Spinal cord (tissue), 10 donors: Measurements from ENCODE around the gene PLXNA2. TPM values are rescaled to one million over a fixed set of nuclear protein-coding genes. Genes with fewer than 3 reads are reported as not detected.

Source experiments
- DNase-seq, 6 donors: peaks; one replicate each; pipeline versions ENCODE4 v3.0.0 to v3.0.0-alpha.2; 2013 to 2015; ENCODE audit warnings: low spot score in 6 of 6, low read depth in 4 of 6
- H3K27ac ChIP-seq: one replicate; pipeline ENCODE4 v1.5.1; 2013; ENCODE audit warnings: low read depth, low read length, control low read depth
- H3K27me3 ChIP-seq: one replicate; pipeline ENCODE4 v1.6.1; 2013; ENCODE audit warnings: low read length; ENCODE audit not compliant: control insufficient read depth, insufficient read depth
- H3K36me3 ChIP-seq: one replicate; pipeline ENCODE4 v1.6.1; 2013; ENCODE audit warnings: low read length; ENCODE audit not compliant: control insufficient read depth, insufficient read depth
- H3K4me1 ChIP-seq: one replicate; pipeline ENCODE4 v1.6.1; 2013; ENCODE audit warnings: low read length; ENCODE audit not compliant: control insufficient read depth, insufficient read depth
- H3K4me3 ChIP-seq: one replicate; pipeline ENCODE4 v1.5.1; 2013; ENCODE audit warnings: low read depth, low read length, control low read depth
- H3K9me3 ChIP-seq: one replicate; pipeline ENCODE4 v1.6.1; 2013; ENCODE audit warnings: low read length; ENCODE audit not compliant: control insufficient read depth, insufficient read depth
- WGBS: methylation state at CpG from one replicate; pipeline ENCODE4 v1.1.5; 2013; ENCODE audit warnings: missing lambda C conversion rate; ENCODE audit not compliant: insufficient coverage; 5-methylcytosine and 5-hydroxymethylcytosine counted together
- polyA plus RNA-seq, 2 donors: library from polyadenylated mRNA; unstranded; fragments of 120-200 nt; gene quantifications; one replicate each; pipeline ENCODE4 v1.2.1, GENCODE V29; 2013; ENCODE audit not compliant: insufficient read length in 2 of 2
- total RNA-seq, 2 donors: library from RNA; depleted of rRNA in 1 of 2; stranded (reverse); fragments of 120-200 nt in 1 of 2; fragments of >200 nt in 1 of 2; gene quantifications; one replicate each; pipeline versions ENCODE4 v1.2.3 to v1.2.4, GENCODE V29; 2013 to 2014
- donor health status: healthy.

The PLXNA2 gene
- total and polyA plus RNA-seq, 4 donors: 22.0 to 52.8 (median 39.7) TPM

- DNase-seq: no peak
- Histone ChIP-seq H3K27me3 (no peaks in the 10 kb centered on the region), H3K4me1 (no peaks in the 10 kb centered on the region), H3K36me3 (no peaks in the 10 kb centered on the region), H3K4me3 (no peak overlapping the region), H3K9me3 (no peaks in the 10 kb centered on the region), H3K27ac (no peak overlapping the region)
- WGBS: no CpG with 5 or more reads among the region's 2 CpGs
Measured at GRCh38 chr1:208006258-208006920, 237.8 kb downstream of the PLXNA2 start.

DNA sequence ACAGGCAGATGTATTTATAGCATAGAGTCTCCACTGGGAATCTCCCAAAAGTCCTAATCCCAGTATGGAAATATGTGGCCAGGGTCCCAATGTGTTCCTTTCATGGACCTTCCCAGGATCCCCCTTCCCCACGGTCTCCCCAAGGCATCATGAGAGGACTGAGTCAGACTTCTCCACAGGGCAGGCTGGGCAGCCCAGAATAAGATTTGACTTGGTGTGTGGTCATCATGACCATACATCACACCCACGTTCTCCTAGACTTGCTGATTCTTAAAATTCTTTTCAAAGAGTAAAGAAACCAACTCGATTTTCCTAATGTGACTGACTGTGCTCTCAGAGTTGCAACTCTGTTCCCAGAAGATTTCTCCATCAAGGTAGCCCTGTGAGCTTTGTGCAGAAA lies 239.3 kb downstream of the PLXNA2 start:
- Histone ChIP-seq H3K36me3 (no peaks in the 10 kb centered on the region), H3K9me3 (no peaks in the 10 kb centered on the region), H3K27me3 (no peaks in the 10 kb centered on the region), H3K4me1 (no peaks in the 10 kb centered on the region), H3K27ac (no peak overlapping the region), H3K4me3 (no peak overlapping the region)
- WGBS: no CpG with 5 or more reads among the region's 3 CpGs
- DNase-seq: no peak

- no peaks in the 10 kb centered on the region for H3K9me3 ChIP-seq
- H3K36me3 ChIP-seq: no peaks in the 10 kb centered on the region
- no peaks in the 10 kb centered on the region for H3K4me1 ChIP-seq
- DNase-seq: no peak
- H3K4me3 ChIP-seq: no peak overlapping the region
- H3K27me3 ChIP-seq: no peaks in the 10 kb centered on the region
- WGBS: 92% methylated on average over 4 of the region's 7 CpGs
- H3K27ac ChIP-seq: no peak overlapping the region
Measured at GRCh38 chr1:208003241-208003640, 240.9 kb downstream of the PLXNA2 start.

DNA sequence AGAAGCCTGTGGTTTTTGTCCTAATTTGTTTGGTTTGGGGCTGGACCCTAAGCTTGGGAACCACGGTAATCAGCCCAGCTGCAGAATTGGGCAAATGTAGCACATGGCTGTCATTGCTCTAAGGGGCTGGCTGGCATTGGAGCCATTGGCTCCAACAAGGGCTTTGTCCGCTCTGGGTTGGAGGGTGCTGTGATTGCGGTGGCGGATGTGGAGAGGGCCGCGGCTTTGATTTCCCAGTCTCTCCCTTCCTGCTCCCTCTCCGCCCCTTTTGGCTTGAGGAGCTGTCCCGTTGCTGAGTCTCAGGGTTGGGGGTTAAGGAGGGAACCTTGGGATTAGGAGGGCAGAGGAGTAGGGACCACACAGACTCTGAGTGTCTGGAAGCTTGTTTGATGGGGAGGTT lies 241.5 kb downstream of the PLXNA2 start:
- no peaks in the 10 kb centered on the region for H3K4me1 ChIP-seq
- H3K4me3 ChIP-seq: no peak overlapping the region
- DNase-seq: no peak
- 67% methylated on average over 6 of the region's 8 CpGs for WGBS
- H3K9me3 ChIP-seq: no peaks in the 10 kb centered on the region
- H3K36me3 ChIP-seq: no peaks in the 10 kb centered on the region
- no peaks in the 10 kb centered on the region for H3K27me3 ChIP-seq
- H3K27ac ChIP-seq: no peak overlapping the region

DNA sequence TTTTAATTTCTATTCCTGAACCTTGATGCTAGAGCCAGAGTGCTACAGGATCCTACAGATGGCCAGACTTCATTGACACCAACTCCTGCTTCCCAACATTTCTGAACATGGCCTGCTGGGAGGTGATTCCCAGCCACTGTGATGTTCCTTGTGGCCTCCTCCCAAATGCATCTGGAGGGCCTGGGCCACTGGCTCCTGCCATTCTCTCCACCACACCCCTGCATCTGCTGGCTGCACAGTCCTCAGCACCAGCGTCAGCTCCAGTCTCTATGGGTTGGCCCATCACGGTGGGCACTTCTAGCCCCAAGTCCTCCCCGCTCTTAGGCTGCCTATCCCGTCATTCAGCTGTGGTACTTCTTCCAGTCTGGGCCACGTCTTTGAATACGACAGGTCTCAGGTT lies 242.1 kb downstream of the PLXNA2 start:
- no peak overlapping the region for H3K4me3 ChIP-seq
- no peak overlapping the region for H3K27ac ChIP-seq
- no peaks in the 10 kb centered on the region for H3K27me3 ChIP-seq
- H3K36me3 ChIP-seq: no peaks in the 10 kb centered on the region
- WGBS: 96% methylated on average over 6 of the region's 6 CpGs
- no peak for DNase-seq
- no peaks in the 10 kb centered on the region for H3K9me3 ChIP-seq
- H3K4me1 ChIP-seq: no peaks in the 10 kb centered on the region

DNA sequence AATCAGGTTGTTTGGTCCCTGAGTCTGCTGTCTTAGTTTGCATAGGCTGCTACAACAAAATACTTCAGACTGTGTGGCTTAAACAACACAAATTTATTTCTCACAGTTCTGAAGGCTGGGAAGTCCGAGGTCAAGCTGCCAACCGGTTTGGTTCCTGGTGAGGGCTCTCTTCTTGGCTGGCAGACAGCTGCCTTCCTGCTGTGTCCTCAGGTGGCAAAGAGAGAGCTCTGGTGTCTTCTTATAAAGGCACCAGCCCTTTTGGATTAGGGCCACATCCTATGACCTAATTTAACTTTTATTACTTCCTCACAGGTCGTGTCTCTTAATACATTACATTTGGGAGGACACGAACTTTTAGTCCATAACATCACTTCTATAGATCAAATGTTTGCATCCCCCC lies 243.7 kb downstream of the PLXNA2 start:
- H3K4me3 ChIP-seq: no peak overlapping the region
- DNase-seq: no peak
- no peaks in the 10 kb centered on the region for H3K9me3 ChIP-seq
- no peaks in the 10 kb centered on the region for H3K36me3 ChIP-seq
- WGBS: 89% methylated on average over 2 of the region's 4 CpGs
- no peaks in the 10 kb centered on the region for H3K4me1 ChIP-seq
- no peak overlapping the region for H3K27ac ChIP-seq
- H3K27me3 ChIP-seq: no peaks in the 10 kb centered on the region

DNA sequence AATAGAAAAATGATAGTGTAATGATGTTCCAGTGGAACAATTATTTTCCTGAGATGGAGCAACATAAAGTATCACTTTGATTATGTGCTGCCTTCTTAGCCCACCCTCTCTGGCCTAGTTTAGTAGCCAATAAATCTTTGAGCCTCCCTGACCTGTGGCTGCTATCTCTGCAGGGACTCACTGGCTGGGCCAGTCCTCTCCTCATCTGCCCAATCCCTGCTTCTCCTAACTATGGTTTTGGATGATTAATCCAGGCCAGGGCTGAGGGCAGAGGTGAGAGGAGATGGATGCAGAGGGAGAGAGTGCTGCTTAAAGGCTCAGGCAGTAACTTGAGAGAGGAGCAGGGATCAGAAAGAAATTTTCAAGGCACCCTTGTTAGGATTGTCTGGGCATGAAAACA lies 244.2 kb downstream of the PLXNA2 start:
- Histone ChIP-seq H3K9me3 (no peaks in the 10 kb centered on the region), H3K4me3 (no peak overlapping the region), H3K4me1 (no peaks in the 10 kb centered on the region), H3K27me3 (no peaks in the 10 kb centered on the region), H3K36me3 (no peaks in the 10 kb centered on the region), H3K27ac (no peak overlapping the region)
- DNase-seq: no peak

- no peak overlapping the region for H3K27ac ChIP-seq
- no CpG with 5 or more reads among the region's 3 CpGs for WGBS
- H3K4me3 ChIP-seq: no peak overlapping the region
- H3K27me3 ChIP-seq: no peaks in the 10 kb centered on the region
- DNase-seq: no peak
- H3K9me3 ChIP-seq: no peaks in the 10 kb centered on the region
- H3K4me1 ChIP-seq: no peaks in the 10 kb centered on the region
- no peaks in the 10 kb centered on the region for H3K36me3 ChIP-seq
Measured at GRCh38 chr1:207999274-207999915, 244.8 kb downstream of the PLXNA2 start.

DNA sequence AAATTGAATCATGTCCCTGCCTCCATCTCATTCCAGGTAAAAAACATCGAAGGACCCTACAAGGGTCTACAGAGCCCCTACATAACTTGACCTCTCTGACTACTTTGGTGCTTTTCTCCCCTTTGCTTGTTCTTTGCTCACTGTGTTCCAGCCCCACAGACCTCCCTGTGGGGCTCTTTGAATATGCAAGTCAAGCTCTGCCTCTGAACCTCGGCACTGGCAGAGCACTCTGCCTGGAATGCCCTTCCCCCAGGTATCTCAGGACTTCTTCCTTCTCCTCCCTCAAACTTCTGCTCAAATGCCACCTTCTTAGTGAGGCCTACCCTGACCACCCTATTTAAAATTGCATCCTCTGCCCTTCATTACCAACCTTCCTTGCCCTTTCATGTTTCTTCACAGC lies 245.5 kb downstream of the PLXNA2 start:
- no peak for DNase-seq
- no peak overlapping the region for H3K4me3 ChIP-seq
- H3K27me3 ChIP-seq: no peaks in the 10 kb centered on the region
- WGBS: 77% methylated on average over 2 of the region's 2 CpGs
- H3K27ac ChIP-seq: no peak overlapping the region
- no peaks in the 10 kb centered on the region for H3K9me3 ChIP-seq
- H3K4me1 ChIP-seq: no peaks in the 10 kb centered on the region
- no peaks in the 10 kb centered on the region for H3K36me3 ChIP-seq
